Right cardiac atrium (tissue), 5 donors: ENCODE data around the gene ZNF292. TPM values are rescaled to one million over a fixed set of nuclear protein-coding genes. Genes with fewer than 3 reads are reported as not detected.
"Not testable (repeated sequence)": the region's sequence is repeated elsewhere in the genome, so short reads cannot be mapped to it uniquely, and the experiment has no call there.

ENCODE experiments used
- ATAC-seq, 2 donors: fragments of 200-7000 bp; cut with Tn5 transposase; one replicate each; pipeline versions ENCODE4 v1.8.0 to v1.9.1; 2020; ENCODE audit warnings: moderate library complexity in 2 of 2, mild to moderate bottlenecking in 1 of 2
- DNase-seq, 3 donors: peaks; one replicate each; pipeline ENCODE4 v3.0.0-alpha.2; 2020
- H3K27ac ChIP-seq: one replicate; pipeline ENCODE4 v1.5.1; 2013; ENCODE audit warnings: mild to moderate bottlenecking, low read length, control low read depth, moderate library complexity
- H3K27me3 ChIP-seq: one replicate; pipeline ENCODE4 v1.6.1; 2013; ENCODE audit not compliant: control insufficient read depth, insufficient read depth
- H3K4me1 ChIP-seq: one replicate; pipeline ENCODE4 v1.6.1; 2013; ENCODE audit warnings: low read length; ENCODE audit not compliant: control insufficient read depth, insufficient read depth
- H3K4me3 ChIP-seq: one replicate; pipeline ENCODE4 v1.5.1; 2013; ENCODE audit warnings: low read length, control low read depth
- H3K9me3 ChIP-seq: one replicate; pipeline ENCODE4 v1.6.1; 2013; ENCODE audit warnings: low read length; ENCODE audit not compliant: control insufficient read depth
- whole genome bisulfite sequencing: extraction: QIAGEN DNeasy Blood & Tissue Kit; methylation state at CpG from one replicate; pipeline ENCODE4 v1.1.7; 2013; 5-methylcytosine and 5-hydroxymethylcytosine counted together
- intact Hi-C, 4 donors: fragments of 100-400 bp; cut with DNase I; formaldehyde crosslinking; loops; one replicate each; pipeline versions ENCODE4 v1.11.0 to v1.14.0; 2022 to 2023
- polyA plus RNA-seq: library from polyadenylated mRNA; stranded (reverse); fragments of 200-250 nt; gene quantifications from one replicate; pipeline ENCODE4 v1.2.3, GENCODE V29; 2013
- total RNA-seq, 4 donors: library from RNA; stranded (reverse); fragmentation: NEBNext Ultra II Directional; extraction: Animal tissue kit (Norgen Biotek cat#: 25700); gene quantifications; one replicate each; pipeline ENCODE4 v1.2.1, GENCODE V29; 2021
- donor health status: healthy with polysubstance abuse.
- donor health status: DM: no; HTN: yes; CAD: no.
- donor health status: DM: no; HTN: no; CAD: no.
- donor health status: DM: no; HTN: yes; CAD: no; lungs with severe emphysema.
- donor health status: DM: yes; HTN: yes; CAD: no.

Gene ZNF292
- total and polyA plus RNA-seq, 5 donors: 5.8 to 58.3 (median 47.3) TPM

DNA sequence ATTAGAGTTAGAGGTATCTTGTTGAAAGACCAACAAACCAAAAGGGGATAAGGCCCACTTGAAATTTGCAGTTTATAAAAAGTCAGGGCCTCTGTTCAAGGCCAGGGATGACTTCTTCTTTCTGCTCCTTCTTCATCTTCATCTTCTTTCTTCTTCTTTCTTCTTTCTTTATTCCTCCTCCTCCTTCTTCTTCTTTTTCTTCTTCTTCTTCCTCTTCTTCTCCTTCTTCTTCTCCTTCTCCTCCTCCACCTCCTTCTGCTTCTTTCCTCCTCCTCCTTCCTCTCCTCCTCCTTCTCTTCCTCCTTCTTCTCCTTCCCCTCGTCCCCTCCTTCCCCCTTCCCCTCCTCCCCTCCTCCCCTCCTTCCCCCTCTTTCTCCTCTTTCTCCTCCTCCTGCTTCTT lies 18.4 kb upstream of the ZNF292 start:
- ATAC-seq (no peak), DNase-seq (no peak)
- Histone ChIP-seq H3K4me1 (no peaks in the 10 kb centered on the region), H3K4me3 (no peak overlapping the region), H3K27ac (no peak overlapping the region), H3K9me3 (no peaks in the 10 kb centered on the region), H3K27me3 (no peaks in the 10 kb centered on the region)
- intact Hi-C loops: loop anchor here in 1 of 4 donors (10.0 kb wide), 1 partner anchor 108 kb away; no protein-coding TSS in a partner anchor
- WGBS: 38% methylated on average over 1 of the region's 1 CpG

DNA sequence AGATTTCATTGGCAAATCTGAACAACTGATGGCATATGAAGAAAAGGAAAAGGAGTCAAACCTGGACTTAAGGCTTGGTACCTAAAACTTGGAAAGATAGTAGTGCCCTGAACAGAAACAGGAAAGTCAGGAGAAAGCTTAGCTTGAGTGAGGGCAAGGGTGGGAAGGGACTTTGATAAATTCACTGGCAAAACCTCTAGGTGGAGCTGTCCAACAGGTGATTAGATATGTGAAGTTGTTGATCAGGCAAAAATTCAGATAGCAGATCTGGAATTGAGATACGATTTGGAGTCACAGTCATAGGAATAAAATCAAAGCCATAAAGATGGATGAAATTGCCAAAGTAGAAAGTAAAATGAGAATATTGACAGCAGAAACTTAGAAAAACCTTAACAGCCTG lies 16.1 kb upstream of the ZNF292 start:
- 38% methylated on average over 1 of the region's 1 CpG for WGBS
- H3K4me3 ChIP-seq: no peak overlapping the region
- intact Hi-C loops: loop anchor here in 1 of 4 donors (10.0 kb wide), 1 partner anchor 106 kb away; no protein-coding TSS in a partner anchor
- no peak overlapping the region for H3K27ac ChIP-seq
- DNase-seq (no peak), ATAC-seq (peak; percentile 46 to 50)
- H3K4me1 ChIP-seq: no peaks in the 10 kb centered on the region
- H3K9me3 ChIP-seq: no peaks in the 10 kb centered on the region
- no peaks in the 10 kb centered on the region for H3K27me3 ChIP-seq

GRCh38 chr6:87139927-87140326 lies 15.4 kb upstream of the ZNF292 start:
- not testable (repeated sequence) for ATAC-seq
- intact Hi-C loops: loop anchor here in 1 of 4 donors (10.0 kb wide), 1 partner anchor 105 kb away; no protein-coding TSS in a partner anchor

DNA sequence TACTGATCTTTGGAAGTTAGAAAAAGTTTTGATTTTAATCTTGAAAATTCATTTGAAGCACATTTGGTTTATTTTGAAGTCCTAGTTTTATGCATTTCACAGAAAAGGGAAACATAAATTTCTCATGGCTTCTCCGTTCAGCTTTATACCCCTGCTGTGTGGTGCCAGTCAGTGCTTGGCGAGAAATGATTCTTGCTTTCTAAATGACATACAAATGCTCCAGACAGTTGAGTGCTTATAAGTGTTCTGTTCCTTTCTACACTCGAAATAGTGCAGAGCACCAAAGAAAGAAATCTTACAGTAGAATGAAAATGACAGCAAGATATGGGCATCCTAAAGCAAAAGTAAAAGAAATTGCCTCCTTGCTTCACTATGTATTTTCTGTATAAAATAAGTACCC lies 9.0 kb upstream of the ZNF292 start:
- ATAC-seq (no peak), DNase-seq (no peak)
- Histone ChIP-seq H3K4me3 (no peak overlapping the region), H3K27me3 (no peaks in the 10 kb centered on the region), H3K9me3 (no peaks in the 10 kb centered on the region), H3K4me1 (no peaks in the 10 kb centered on the region), H3K27ac (no peak overlapping the region)
- 57% methylated on average over 3 of the region's 3 CpGs for WGBS
- intact Hi-C loops: no loop called here

More at GRCh38 chr6:87139927-87140326, 15.4 kb upstream of the ZNF292 start:
- not testable (repeated sequence) for H3K27ac ChIP-seq, H3K4me1 ChIP-seq, H3K4me3 ChIP-seq, H3K27me3 ChIP-seq, H3K9me3 ChIP-seq
- WGBS: 90% methylated on average over 8 of the region's 8 CpGs
- DNase-seq: peak in 1 of 3 donors; percentile 37

GRCh38 chr6:87150406-87150805 lies 5.0 kb upstream of the ZNF292 start:
- ATAC-seq: no peak
- H3K4me1 ChIP-seq: no peaks in the 10 kb centered on the region
- intact Hi-C loops: loop anchor here in 1 of 4 donors (10.0 kb wide), 1 partner anchor 84 kb away; no protein-coding TSS in a partner anchor
- H3K27me3 ChIP-seq: no peaks in the 10 kb centered on the region
- H3K4me3 ChIP-seq: no peak overlapping the region
- H3K9me3 ChIP-seq: no peaks in the 10 kb centered on the region
- no peak overlapping the region for H3K27ac ChIP-seq
- no peak for DNase-seq

DNA sequence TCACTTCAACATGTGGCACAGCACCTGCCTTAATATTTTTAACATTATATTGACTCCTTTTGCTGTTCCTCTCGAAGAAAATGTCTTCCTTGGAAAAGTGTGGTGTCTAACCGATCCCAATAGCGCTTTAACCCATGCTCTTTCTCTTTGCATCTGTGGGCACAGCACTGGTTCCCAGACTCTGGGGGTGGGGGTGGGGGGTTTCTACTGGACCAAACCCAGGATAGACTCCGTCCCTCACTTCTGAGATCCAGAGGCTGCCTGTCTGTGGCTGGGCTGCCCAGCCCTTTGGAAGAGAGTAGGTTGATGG lies 3.9 kb upstream of the ZNF292 start:
- Histone ChIP-seq H3K4me3 (peak overlapping the region; percentile 48), H3K4me1 (no peaks in the 10 kb centered on the region), H3K27ac (peak overlapping the region; percentile 73), H3K9me3 (no peaks in the 10 kb centered on the region), H3K27me3 (no peaks in the 10 kb centered on the region)
- intact Hi-C loops: loop anchor here in 1 of 4 donors (10.0 kb wide), 1 partner anchor 83 kb away; no protein-coding TSS in a partner anchor
- no peak for ATAC-seq
- DNase-seq: no peak
- 24% methylated on average over 4 of the region's 4 CpGs for WGBS

- WGBS: under 1% methylated on average over 71 of the region's 71 CpGs
- Histone ChIP-seq H3K9me3 (no peaks in the 10 kb centered on the region), H3K27me3 (no peaks in the 10 kb centered on the region), H3K27ac (peak overlapping the region; percentile 73), H3K4me3 (peak overlapping the region; percentile 48), H3K4me1 (no peaks in the 10 kb centered on the region)
- peak; percentile 74 to 89 (median 88) for DNase-seq
- ATAC-seq: peak; percentile 61 to 63
- intact Hi-C loops: loop anchor here in 1 of 4 donors (10.0 kb wide), 1 partner anchor 83 kb away; no protein-coding TSS in a partner anchor
These were observed 3.4 kb upstream of the ZNF292 start for GRCh38 chr6:87151781-87152525.

GRCh38 chr6:87152526-87152955 lies 2.8 kb upstream of the ZNF292 start:
- 11% methylated on average over 22 of the region's 22 CpGs for WGBS
- Histone ChIP-seq H3K27me3 (no peaks in the 10 kb centered on the region), H3K27ac (peak overlapping the region; percentile 73), H3K9me3 (no peaks in the 10 kb centered on the region), H3K4me1 (no peaks in the 10 kb centered on the region), H3K4me3 (peak overlapping the region; percentile 48)
- DNase-seq (no peak), ATAC-seq (no peak)
- intact Hi-C loops: loop anchor here in 1 of 4 donors (10.0 kb wide), 1 partner anchor 82 kb away; no protein-coding TSS in a partner anchor

GRCh38 chr6:87154641-87154992 lies 748 bp upstream of the ZNF292 start:
- ATAC-seq (no peak), DNase-seq (no peak)
- 1% methylated on average over 6 of the region's 6 CpGs for WGBS
- intact Hi-C loops: loop anchor here in 1 of 4 donors (10.0 kb wide), 1 partner anchor 80 kb away; no protein-coding TSS in a partner anchor
- H3K9me3 ChIP-seq: no peaks in the 10 kb centered on the region
- H3K4me3 ChIP-seq: peak overlapping the region; percentile 71
- no peaks in the 10 kb centered on the region for H3K27me3 ChIP-seq
- H3K27ac ChIP-seq: peak overlapping the region; percentile 98
- no peaks in the 10 kb centered on the region for H3K4me1 ChIP-seq

- peak; percentile 56 to 76 (median 72) for DNase-seq
- Histone ChIP-seq H3K27me3 (no peaks in the 10 kb centered on the region), H3K4me3 (peak overlapping the region; percentile 71), H3K4me1 (no peaks in the 10 kb centered on the region), H3K9me3 (no peaks in the 10 kb centered on the region), H3K27ac (peak overlapping the region; percentile 98)
- WGBS: 1% methylated on average over 43 of the region's 43 CpGs
- intact Hi-C loops: loop anchor here in 1 of 4 donors (10.0 kb wide), 1 partner anchor 79 kb away; no protein-coding TSS in a partner anchor
- ATAC-seq: peak; percentile 30 to 40
These were observed 764 bp downstream of the ZNF292 start for GRCh38 chr6:87155842-87156815.
